NCI-H226 (cell line): Measurements from ENCODE around the gene FGA.

Source experiments
- DNase-seq: peaks from one replicate; pipeline ENCODE4 v3.0.0-alpha.2; 2015

The FGA gene

GRCh38 chr4:154590329-154591006, at the start of gene FGA:
Gene FGA (minus strand): TSS chr4:154590742. CDS start chr4:154590687, 55 bp downstream.
- DNase-seq: no peak

- DNase-seq: no peak
Measured at GRCh38 chr4:154634058-154634457, 43.5 kb upstream of the FGA start.

GRCh38 chr4:154631828-154632227, 41.3 kb upstream of the FGA start:
- DNase-seq: no peak

- no peak for DNase-seq
Measured at GRCh38 chr4:154630324-154630723, 39.8 kb upstream of the FGA start.

GRCh38 chr4:154626793-154627484, 36.4 kb upstream of the FGA start:
- peak; percentile 16 for DNase-seq

GRCh38 chr4:154625971-154626370, 35.4 kb upstream of the FGA start:
- no peak for DNase-seq

GRCh38 chr4:154623995-154624394, 33.5 kb upstream of the FGA start:
- no peak for DNase-seq

GRCh38 chr4:154623436-154623835, 32.9 kb upstream of the FGA start:
- no peak for DNase-seq

GRCh38 chr4:154622598-154622997, 32.1 kb upstream of the FGA start:
- DNase-seq: peak; percentile 7

GRCh38 chr4:154620111-154620510, 29.6 kb upstream of the FGA start:
- no peak for DNase-seq

GRCh38 chr4:154618708-154619315, 28.3 kb upstream of the FGA start:
- DNase-seq: peak; percentile 10

GRCh38 chr4:154617820-154618317, 27.3 kb upstream of the FGA start:
- no peak for DNase-seq

GRCh38 chr4:154616731-154617130, 26.2 kb upstream of the FGA start:
- DNase-seq: no peak

- no peak for DNase-seq
Measured at GRCh38 chr4:154616287-154616686, 25.7 kb upstream of the FGA start.

GRCh38 chr4:154615211-154615610, 24.7 kb upstream of the FGA start:
- DNase-seq: no peak

GRCh38 chr4:154614306-154614705, 23.8 kb upstream of the FGA start:
- no peak for DNase-seq

GRCh38 chr4:154612472-154613414, 22.2 kb upstream of the FGA start, which contains the start of gene FGG:
Gene FGG (minus strand): TSS chr4:154612656. CDS start chr4:154612609, 47 bp downstream.
- no peak for DNase-seq

- no peak for DNase-seq
Measured at GRCh38 chr4:154611833-154612232, 21.3 kb upstream of the FGA start.

- no peak for DNase-seq
Measured at GRCh38 chr4:154610582-154610981, 20.0 kb upstream of the FGA start.

GRCh38 chr4:154609532-154609931, 19.0 kb upstream of the FGA start:
- no peak for DNase-seq

- no peak for DNase-seq
Measured at GRCh38 chr4:154608361-154609252, 18.1 kb upstream of the FGA start.
